GM23248 (cell line): ENCODE measurements around the gene TMEM59L.

Experiments used
- EZH2 ChIP-seq: fragments of 200-600 bp; sonication (generic); IDR thresholded peaks from 2 replicates; pipeline ENCODE4 v1.6.1; 2018; ENCODE audit warnings: antibody characterized with exemption, mild to moderate bottlenecking; ENCODE audit not compliant: insufficient read depth, poor library complexity, severe bottlenecking
- EZH2phosphoT487 ChIP-seq: fragments of 200-600 bp; sonication (generic); IDR thresholded peaks from 2 replicates; pipeline ENCODE4 v1.6.1; 2018; ENCODE audit warnings: antibody characterized with exemption, moderate library complexity, mild to moderate bottlenecking, low read depth; ENCODE audit not compliant: insufficient read depth

DNA sequence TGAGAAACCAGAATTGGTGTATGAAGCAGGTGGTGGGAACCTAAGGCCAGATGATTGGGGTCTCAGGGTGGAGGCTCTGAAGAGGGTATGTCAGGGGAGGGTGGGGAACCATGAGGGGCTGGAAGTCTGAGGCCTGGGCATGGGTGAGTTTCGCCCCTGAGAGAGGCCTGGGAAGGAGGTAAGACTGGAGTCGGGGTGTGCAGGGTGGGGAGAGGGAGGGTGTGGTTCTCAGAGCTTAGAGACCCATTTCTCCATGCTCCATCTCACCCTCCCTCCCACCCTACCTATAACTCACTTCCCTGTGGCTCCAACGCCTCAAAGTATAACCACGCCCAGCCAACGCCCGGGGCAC lies 23.1 kb downstream of the TMEM59L start:
- no peak for TF ChIP-seq EZH2
- no peak for TF ChIP-seq EZH2phosphoT487
